NCI-H128 (cell line): ENCODE results near the gene AHI1.

Experiments
- DNase-seq: peaks from one replicate; lab custom pipeline; 2025; ENCODE audit not compliant: unreplicated experiment; lab: John Stamatoyannopoulos, UW

The AHI1 gene

DNA sequence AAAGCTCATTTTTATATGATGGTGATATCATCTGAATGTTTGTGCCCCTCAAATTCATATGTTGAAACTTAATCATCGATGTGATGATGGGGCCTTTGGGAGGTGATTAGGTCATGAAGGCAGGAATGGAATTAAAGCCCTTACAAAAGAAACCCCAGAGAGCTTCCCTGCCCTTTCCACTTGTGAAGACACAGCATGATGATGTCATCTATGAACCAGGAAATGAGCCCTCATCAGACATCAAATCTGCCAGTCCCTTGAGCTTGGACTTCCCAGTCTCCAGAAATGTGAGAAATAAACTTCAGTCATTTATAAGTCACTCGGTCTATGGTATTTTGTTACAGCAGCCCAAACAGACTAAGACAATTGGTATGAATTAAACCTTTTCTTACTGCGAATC is 163.4 kb downstream of the AHI1 start:
- no peak for DNase-seq

DNA sequence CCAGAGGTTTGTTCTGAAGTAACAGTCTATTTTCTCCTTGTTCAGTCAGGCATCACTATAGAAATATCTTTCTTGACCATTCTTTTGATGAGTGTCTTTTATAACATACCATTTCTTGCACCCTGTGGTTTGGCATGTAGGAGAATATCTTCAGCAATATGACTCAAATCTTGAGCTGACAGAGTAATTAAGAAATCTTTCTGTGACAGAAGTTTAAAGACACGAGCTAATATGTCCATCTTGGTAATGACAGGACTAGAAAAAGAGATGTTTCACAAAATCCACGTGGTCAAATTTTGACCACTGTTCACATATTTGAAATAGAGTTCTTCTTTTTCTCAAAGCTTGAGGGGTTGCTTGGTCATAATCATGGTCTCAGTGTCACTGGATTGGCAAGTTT is 166.5 kb downstream of the AHI1 start:
- no peak for DNase-seq

DNA sequence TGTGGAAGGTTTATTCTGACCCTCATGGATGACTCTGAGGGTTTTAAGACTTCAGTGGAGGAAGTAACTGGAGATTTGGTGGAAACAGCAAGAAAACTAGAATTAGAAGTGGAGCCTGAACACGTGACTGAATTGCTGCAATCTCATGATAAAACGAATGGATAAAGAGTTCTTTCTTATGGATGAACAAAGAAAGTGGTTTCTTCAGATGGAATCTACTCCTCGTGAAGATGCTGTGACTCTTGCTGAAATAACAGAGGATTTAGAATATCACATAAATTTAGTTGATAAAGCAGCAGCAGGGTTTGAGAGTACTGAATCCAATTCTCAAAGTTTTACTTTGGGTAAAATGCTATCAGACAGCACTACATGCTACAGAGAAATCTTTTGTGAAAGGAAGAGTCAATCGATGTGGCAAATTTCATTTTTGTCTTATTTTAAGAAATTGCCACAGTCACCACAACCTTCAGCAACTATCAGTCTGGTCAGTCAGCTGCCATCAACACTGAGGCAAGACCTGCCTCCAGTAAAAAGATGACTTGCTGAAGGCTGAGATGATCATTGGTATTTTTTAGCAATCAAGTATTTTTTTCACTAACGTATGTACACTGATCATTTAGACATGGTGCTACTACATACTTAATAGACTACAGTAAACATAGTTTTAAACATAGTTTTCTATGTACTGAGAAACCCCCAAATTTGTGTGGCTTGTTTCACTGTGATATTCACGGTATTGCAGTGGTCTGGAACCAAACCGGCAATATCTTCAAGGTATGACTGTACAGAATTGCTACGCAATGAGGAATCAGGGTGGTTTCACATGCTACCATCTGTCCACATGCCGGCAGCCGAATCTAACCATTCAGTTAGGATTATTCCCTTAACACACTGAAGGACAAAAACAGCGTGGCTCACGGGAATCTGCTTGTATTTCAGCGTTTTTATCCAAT is 167.4 kb downstream of the AHI1 start:
- DNase-seq, result no peak

DNA sequence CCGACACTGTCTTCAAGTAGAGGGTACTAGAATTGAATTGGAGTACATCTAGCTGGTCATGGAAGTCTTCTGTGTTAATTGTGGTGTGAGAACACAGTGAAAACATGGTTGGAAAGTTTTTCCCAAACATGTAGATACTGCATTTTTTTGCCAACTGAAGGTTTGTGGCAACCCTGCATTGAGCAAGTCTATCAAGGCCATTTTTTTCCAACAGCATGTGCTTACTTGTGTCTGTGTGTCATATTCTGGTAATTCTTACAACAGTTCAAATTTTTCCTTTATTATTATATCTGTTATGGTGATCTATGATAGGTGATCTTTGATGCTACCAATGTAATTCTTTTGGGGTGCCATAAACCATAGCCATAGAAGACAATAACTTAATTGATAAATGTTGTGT is 169.4 kb downstream of the AHI1 start:
- DNase-seq, result no peak

DNA sequence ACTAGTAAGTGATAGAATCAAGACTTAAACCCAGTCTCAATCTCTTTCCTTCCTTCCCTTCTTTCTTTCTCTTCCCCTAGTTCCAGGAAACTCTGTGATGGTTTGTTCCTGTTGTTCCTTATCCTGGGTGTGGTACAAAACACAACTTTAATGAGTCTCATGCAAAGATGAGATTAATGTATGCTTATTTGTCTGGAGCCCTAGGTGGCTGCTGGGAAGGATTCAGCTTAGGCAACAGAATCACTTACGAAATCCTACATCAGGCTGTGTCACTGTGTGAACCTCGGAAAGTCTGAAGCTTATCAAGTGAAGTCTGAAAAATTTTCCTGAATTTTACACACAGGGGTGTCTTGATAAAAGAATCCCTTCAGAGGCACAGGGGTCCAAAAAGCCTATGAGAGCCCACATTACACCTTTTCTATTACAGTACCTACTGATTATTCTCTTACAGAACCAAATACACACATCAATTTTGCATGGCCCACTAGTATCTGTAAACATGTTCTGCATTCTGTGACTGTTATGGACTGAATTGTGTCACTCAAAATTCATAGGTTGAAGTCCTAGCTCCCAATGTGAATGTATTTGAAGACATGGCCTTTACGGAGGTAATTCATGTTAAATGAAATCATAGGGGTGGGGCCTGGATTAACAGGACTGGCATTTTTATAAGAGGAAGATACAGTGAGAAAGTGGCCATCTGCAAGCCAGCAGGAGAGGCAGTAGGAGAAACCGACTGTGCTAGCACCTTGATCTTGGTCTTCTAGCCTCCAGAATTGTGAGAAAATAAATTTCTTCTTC is 171.7 kb downstream of the AHI1 start:
- DNase-seq, result no peak

DNA sequence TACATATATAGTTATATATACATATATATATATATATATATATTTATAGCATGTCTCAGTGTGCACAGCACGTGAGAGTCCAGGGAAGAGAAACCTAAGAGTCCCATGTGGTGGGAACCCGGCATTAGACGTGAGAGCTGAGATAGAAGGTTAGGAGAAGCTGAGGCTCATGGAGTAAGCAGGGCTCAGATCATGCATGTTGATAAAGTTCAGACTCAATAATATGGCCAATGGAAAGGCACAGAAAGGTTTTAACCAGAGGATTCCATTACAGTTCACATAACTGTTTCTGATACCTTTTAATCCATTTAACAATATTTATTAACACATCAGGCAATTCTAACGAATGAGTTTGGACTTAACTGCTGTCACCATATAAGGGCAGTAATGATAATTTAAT is 173.0 kb downstream of the AHI1 start:
- no peak for DNase-seq

DNA sequence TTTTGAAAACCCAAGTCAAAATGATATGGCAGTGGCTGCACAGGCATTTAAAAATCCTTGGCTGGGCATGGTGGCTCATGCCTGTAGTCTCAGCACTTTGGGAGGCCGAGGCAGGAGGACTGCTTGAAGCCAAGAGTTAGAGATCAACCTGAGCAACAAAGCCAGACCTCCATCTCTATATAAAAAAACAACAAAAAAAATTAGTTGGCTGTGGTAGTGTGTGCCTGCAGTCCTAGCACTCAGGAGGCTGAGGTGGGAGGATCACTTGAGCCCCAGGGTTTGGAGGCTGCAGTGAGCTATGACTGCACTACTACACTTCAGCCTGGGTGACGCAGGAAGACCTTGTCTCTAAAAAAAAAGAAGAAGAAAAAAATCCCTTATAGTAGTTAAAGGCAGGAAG is 173.6 kb downstream of the AHI1 start:
- DNase-seq, result no peak

DNA sequence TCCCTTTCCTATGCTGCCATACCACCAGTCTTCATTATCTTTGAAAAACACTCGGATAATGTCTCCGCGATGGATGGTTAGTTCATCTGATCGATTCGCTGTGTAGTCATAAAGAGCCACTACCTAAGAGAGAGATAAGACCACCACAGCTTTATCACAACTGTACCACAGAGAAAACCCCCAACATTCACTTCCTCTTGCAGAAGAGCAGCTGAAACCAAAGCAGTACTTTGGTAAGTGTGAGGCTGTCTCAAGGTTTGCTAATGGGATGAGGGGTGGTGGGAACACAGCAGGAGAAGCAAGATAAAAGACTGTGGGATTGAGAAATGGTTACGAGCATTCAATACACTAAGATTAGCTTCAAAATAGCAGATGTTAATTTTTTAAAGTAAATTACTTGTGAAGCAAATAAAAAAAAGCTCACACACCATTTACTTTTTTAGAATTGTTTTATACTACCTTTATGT is 174.3 kb downstream of the AHI1 start:
- DNase-seq, result no peak

DNA sequence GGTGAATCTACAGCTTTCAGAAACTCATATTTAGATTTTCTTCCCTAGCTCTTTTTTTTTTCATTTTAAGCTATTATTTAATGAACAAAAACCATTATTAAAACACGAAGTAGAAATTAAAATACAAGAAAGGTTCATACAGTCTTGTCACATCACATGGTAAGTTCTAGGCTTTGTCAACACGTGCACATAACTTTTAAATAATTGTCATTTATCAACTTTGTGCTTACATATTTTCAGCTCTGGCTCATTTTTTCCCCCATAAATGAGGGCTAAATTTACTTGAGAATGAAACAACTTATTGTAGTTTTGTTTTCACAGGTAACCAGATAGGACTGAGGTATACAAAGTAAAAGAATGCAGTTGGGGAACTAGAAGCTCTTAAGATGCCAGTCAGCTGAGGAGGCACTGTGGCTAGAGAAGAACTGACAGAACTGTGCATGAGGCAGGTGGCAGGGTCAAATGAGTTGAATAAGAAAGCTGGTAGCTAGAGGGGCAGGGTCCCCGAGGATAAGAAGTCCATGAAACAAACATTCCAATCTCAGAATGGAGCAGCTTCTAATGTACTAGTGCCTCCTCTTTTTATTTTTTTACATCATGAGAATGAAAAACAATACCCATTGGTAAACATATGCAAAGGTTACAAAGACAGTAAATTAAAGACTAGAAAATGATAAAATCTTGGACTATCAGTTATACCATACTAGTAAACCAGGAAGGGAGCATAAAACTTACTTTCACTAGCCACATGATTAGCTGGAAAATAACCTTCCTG is 174.9 kb downstream of the AHI1 start:
- no peak for DNase-seq

DNA sequence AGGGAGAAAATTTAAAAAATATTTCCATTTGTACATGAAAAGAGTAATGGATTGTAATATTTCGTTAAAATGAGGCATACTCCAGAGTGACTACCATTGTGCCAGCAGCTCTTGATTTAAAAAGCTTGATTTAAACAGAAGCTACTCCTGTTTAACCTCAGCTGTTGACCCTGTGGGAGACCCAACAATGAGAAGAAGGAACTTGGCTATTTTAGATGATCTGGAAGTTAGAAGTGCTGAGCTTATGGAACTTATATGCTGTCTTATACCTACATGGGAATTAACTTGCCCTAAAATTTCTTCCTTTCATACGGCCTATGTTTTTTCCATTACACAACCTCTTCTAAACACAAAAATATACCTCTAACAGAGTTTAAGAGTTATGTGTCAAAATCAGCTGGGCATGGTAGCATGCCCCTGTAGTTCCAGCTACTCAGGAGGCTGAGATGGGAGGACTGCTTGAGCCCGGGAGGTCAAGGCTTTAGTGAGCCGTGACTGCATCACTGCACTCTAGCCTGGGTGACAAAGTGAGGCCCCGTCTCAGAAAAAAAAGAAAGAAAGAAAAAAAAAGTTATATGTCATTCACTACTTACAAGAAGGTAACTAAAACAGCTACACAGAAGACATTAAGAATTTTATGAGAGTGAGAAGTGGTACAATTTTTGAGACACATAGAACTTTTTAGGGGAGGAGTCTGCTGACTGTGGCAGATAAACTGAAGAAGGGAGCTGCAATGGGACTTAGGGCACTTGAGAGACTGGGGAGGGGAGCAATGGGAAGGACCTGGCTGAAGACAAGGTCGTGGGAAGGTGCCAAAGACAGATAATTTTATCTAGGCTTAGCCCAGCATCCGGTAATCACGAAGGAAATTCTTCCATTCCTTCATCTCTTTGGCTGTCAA is 176.6 kb downstream of the AHI1 start:
- DNase-seq, result no peak

DNA sequence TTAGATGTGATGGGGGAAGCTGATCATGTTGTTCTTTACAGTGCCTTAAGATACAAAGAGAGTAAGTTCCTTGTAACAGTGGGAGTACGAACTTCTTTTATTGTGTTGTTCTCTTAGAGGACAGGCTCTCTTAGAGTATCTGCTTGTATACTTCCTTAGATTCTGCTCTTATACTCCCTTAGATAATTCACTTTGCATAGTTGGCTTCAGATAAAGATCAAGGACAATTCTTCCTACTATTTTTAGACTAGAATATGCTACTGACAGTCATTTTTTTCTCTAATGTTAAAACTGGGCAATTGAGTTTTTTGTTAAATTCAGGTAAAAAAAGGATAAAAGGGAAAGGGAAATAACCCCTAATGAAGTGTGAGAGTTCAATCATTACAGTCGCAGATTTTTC is 177.7 kb downstream of the AHI1 start:
- no peak for DNase-seq

DNA sequence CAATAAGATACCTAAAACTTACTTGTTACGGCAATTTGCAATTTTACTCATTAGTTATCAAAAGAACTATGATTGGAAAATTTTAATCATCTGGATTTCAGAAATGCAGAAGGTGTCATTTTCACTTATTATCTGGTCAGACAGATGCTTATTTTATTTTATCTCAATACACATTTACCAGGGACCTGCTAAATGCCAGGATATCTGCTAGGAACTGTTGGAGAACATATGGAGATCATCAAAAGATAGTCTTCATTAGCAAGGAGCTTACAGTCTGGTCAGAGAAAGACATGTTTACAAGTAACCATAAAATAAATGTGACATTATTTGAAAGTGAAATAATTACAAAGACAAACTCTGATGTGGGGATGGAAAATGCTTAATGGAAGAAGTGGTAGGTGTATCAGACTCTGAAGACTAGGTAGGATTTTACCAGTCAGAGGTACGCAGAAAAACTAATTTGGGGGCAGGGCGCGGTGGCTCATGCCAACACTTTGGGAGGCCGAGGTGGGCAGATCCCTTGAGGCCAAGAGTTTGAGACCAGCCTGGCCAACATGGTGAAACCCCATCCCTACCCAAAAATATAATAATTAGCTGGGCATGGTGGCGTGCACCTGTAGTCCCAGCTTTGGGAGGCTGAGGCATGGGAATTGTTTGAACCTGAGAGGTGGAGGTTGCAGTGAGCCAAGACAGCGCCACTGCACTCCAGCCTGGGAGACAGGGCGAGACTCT is 178.6 kb downstream of the AHI1 start:
- no peak for DNase-seq

DNA sequence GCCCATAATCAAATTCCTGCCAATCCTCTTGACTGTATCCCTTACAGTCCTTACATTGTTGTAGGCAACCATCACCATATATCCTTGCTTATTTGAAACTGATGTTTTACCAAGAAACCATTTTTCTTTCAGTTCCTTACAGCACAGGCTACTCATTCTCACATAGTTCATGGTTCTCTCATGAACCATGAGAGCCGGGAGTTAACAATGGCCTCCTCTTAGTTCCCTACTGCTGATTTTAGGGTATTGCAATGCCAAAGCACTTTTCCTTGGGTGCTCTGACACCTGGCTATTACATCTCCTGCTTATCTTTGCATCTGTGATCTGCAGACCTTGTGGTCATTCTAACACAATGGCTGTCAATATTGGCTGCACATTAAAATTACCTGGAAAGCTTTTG is 183.0 kb downstream of the AHI1 start:
- no peak for DNase-seq

DNA sequence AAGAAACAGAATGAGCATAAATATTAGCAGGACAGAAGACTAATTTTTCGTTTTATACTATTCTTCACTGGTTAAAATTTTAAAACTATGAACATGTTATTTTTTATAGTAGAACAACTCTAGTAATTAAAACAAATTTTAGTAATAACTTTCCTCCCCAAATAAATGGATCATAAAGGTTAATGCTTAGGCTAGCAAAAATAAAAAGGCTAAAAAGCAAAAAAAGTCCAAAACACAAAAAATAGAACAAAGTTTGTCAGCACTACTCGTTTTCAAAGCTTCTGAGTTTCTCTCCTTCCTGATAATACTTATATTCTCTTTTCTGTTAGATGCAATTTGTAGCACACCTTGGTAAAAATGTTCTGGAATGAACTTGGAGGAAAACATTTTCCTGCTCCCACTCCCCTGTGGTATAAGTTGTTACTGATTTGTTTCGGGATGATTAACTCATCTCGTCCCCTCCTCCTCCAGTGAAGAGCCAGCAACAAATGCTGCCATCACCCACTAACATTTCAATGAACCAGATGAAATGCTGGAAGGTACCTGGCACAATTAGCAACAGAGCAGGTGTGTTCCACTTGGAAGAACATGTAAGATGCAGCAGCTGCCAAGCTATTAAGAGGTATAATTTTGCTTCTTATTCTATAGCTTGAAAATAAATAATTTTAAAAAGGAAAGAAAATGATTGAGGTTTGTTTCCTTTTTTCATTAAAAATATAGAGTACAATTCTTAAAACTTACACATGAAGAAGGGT is 185.9 kb downstream of the AHI1 start:
- peak; percentile 69 for DNase-seq

DNA sequence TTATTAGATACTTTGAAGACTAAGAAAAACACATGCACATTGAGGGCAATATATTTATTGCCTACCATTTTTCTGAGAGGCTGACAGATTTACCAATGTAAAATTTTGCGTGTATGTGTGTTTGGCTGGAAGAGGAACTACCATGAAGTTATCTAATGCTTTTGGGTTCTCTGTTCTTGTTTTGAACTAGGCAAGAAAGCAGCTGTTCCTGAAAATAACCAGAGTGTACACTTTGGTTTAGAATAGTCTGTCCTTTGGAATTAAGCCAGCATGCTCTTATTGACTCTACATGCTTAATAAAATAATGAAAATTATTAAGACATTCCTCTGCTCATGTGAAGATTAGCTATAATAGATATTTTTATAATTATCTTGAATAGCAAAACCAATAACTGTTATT is 187.2 kb downstream of the AHI1 start:
- no peak for DNase-seq

DNA sequence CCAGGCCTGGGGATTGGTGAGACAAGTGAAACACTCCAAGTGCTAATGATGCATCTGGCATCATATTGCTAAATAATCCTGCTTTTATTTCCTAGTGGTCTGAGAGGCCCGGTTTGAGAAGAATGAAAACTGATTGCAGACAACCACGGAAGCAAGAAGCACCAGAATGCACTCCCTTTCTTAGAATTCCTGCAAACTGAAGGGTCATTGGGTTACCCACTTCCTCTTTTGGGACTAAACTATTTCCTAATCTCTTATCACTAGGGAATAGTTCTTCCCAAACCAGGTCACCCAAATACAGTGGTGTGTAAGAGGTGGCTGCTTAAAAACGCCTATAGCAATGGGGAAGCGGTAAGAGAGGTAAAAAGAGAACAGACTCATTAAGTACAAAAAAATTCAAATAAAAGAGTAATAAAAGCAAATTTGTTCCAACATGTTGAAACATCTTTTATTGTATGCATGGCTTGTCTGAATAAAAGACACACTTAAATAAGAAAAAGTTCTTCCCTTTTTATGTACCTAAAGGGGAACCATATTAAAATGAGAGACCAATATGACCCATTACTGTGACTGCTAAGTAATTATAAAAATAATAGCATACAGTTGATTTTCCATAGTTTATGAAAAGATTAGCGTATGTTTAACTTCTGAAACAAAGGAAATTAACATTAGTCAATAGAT is 190.7 kb downstream of the AHI1 start:
- DNase-seq, result no peak

DNA sequence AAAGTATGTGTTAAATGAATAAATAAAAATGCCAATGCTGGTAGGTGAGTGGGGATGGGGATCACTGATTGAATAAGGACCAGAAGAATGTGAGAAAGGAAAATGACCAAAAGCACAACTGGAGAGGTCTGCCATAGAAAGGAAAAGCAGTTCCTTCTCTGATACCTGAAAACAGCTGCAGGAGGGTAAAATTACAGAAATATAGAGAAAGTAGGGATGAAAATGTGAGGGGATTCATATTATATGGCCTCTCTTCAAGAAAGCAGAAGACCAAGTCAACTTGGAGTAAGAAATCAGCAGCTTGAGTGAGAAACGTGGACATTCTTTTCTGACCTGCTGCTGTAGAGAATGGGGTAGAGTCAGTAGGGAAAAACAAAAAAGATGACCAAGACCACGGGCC is 191.4 kb downstream of the AHI1 start:
- DNase-seq, result no peak

DNA sequence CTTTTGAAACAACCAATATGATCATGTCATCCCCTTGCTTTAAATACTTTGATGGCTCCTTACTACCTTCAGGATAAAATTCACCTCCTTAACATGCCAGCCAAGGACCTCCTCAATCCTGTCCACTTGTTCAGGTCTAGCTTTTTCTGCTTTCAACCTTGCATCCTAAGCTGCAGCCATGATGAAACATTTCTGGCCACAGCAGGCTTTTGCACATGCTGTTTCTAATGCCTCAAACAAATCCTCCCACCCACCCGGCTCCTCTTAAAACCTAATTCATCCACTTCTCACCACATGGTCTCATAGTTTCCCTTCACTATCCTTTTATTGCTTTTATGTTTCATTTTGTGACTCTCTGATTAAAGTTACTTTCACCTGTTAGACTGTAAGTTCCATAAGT is 191.9 kb downstream of the AHI1 start:
- no peak for DNase-seq
